Caco-2 (cell line): Measurements from ENCODE around the gene FANCF. TPM values are rescaled to one million over a fixed set of nuclear protein-coding genes. Genes with fewer than 3 reads are reported as not detected.
"Not testable (repeated sequence)": the region's sequence is repeated elsewhere in the genome, so short reads cannot be mapped to it uniquely, and the experiment has no call there.

ENCODE experiments used
- BruUV-seq: library from RNA; stranded (reverse); fragments of 400-500 nt; replicated peaks from 2 replicates; lab custom pipeline; 2021; lab: Mats Ljungman, UMichigan
- CTCF ChIA-PET: fragments of 300-600 bp; sonication (Branson Sonifier 250); formaldehyde crosslinking; loops from one replicate; lab custom pipeline; 2022; ENCODE audit warnings: antibody characterized with exemption; lab: Charles Lee
- POLR2A ChIA-PET: fragments of 300-600 bp; sonication (Branson Sonifier 250); formaldehyde crosslinking; loops from one replicate; lab custom pipeline; 2022; ENCODE audit warnings: antibody characterized with exemption; lab: Charles Lee
- DNase-seq, 2 experiments: peaks; one replicate each; pipeline versions ENCODE4 v3.0.0 to v3.0.0-alpha.2; 2020 to 2022
- H3K27me3 ChIP-seq: replicated peaks from 2 replicates; pipeline ENCODE4 v1.6.0; 2011; ENCODE audit warnings: low read length; ENCODE audit not compliant: control insufficient read depth, insufficient read depth
- H3K36me3 ChIP-seq: 2 replicates; pipeline ENCODE4 v1.5.1; 2011; ENCODE audit warnings: low read length; ENCODE audit not compliant: control insufficient read depth, insufficient read depth
- H3K4me1 ChIP-seq: fragments of 250-450 bp; sonication (Bioruptor Pico); 2 replicates; pipeline ENCODE4 v1.5.1; 2020; ENCODE audit warnings: mild to moderate bottlenecking
- H3K4me3 ChIP-seq: 2 replicates; pipeline ENCODE4 v1.5.1; 2011; ENCODE audit warnings: low read depth, mild to moderate bottlenecking, control low read depth, low read length
- H3K9me3 ChIP-seq: fragments of 250-450 bp; sonication (Bioruptor Pico); 2 replicates; pipeline ENCODE4 v1.5.1; 2020; ENCODE audit warnings: mild to moderate bottlenecking, moderate library complexity
- H3K27ac Mint-ChIP-seq: one replicate; pipeline ENCODE4 v1.8.0; 2022; ENCODE audit warnings: mixed read lengths; ENCODE audit not compliant: unreplicated experiment
- H3K27me3 Mint-ChIP-seq: one replicate; pipeline ENCODE4 v1.8.0; 2022; ENCODE audit warnings: mixed read lengths; ENCODE audit not compliant: insufficient read depth, unreplicated experiment
- H3K36me3 Mint-ChIP-seq: one replicate; pipeline ENCODE4 v1.8.0; 2022; ENCODE audit warnings: mild to moderate bottlenecking, mixed read lengths; ENCODE audit not compliant: insufficient read depth, unreplicated experiment
- H3K4me1 Mint-ChIP-seq: one replicate; pipeline ENCODE4 v1.8.0; 2022; ENCODE audit warnings: low read depth, mixed read lengths; ENCODE audit not compliant: unreplicated experiment
- H3K4me3 Mint-ChIP-seq: one replicate; pipeline ENCODE4 v1.8.0; 2022; ENCODE audit warnings: mild to moderate bottlenecking, moderate library complexity, mixed read lengths; ENCODE audit not compliant: unreplicated experiment
- H3K9me3 Mint-ChIP-seq: one replicate; pipeline ENCODE4 v1.8.0; 2022; ENCODE audit warnings: mixed read lengths; ENCODE audit not compliant: unreplicated experiment
- CTCF ChIP-seq, 2 experiments: fragments of 200-600 bp in 1 of 2; IDR thresholded peaks; 1 replicate in 1 of 2; 2 replicates in 1 of 2; pipeline versions ENCODE4 v1.5.1 to v1.8.0; 2011 to 2022; ENCODE audit warnings: antibody characterized with exemption in 1 of 2, control low read depth in 1 of 2, inconsistent platforms in 1 of 2, low read depth in 1 of 2, low read length in 1 of 2, mild to moderate bottlenecking in 1 of 2, moderate library complexity in 1 of 2; ENCODE audit not compliant: insufficient read depth in 1 of 2, severe bottlenecking in 1 of 2, unreplicated experiment in 1 of 2
- intact Hi-C: fragments of 100-400 bp; cut with micrococcal nuclease; formaldehyde crosslinking; loops from one replicate; pipeline ENCODE4 v1.10.0; 2022; ENCODE audit not compliant: unreplicated experiment
- total RNA-seq: library from RNA; stranded (reverse); gene quantifications from 2 replicates; pipeline ENCODE4 v1.2.3, GENCODE V29; 2022

The FANCF gene
- total RNA-seq, 1 experiment from 2014 or later = 13.8 TPM

GRCh38 chr11:22659783-22660182 lies 34.2 kb upstream of the FANCF start:
- no peak for TF ChIP-seq CTCF (IDR thresholded peaks at IDR 0.05; ENCODE audit: insufficient read depth in 1 of 2, low read depth in 1 of 2, low read length in 1 of 2, severe bottlenecking in 1 of 2, unreplicated experiment in 1 of 2)
- Mint-ChIP-seq H3K9me3 (no peaks in the 10 kb centered on the region), H3K4me3 (no peak overlapping the region), H3K4me1 (no peaks in the 10 kb centered on the region), H3K27me3 (no peaks in the 10 kb centered on the region), H3K27ac (no peak overlapping the region), H3K36me3 (no peaks in the 10 kb centered on the region)
- intact Hi-C loops = no loop called here
- Histone ChIP-seq H3K4me3 (no peak overlapping the region), H3K9me3 (no peaks in the 10 kb centered on the region), H3K36me3 (no peaks in the 10 kb centered on the region), H3K27me3 (no peaks in the 10 kb centered on the region), H3K4me1 (no peaks in the 10 kb centered on the region)
- DNase-seq = no peak
- no TSS peak for BruUV-seq
- POLR2A ChIA-PET = no interaction called here
- CTCF ChIA-PET = no interaction called here

DNA sequence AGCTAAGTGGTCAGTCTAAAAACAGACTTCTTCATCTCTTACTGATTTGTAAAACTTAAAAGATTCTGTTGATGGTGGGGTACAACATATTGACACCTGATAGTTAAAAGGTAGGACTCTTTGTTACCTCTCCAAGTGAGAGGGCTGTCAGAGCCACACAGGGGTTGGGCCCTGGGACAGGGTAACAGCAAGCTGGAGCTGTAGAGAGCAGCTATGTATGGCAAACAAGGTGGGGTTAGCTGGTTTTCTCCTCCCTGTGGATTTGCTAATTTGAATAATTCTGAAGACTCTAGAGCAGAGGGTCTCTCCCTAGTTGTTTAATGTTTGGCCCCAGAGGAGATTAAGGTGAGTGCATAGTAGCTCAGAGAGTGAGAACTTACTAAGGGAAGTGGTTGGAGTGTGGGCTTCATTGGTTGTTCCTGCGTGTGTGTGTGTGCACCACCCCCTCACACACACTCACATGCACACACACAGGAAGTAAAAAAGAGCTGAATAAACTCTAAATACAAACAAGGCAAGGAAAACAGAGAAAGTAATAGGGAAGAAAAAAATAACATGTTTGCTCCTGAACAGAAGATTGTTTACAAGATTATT lies 31.6 kb upstream of the FANCF start:
- CTCF ChIA-PET = interaction anchor here (1.5 kb wide), 1 partner anchor 14 kb away, joined by 4 read pairs; no protein-coding TSS in a partner anchor
- POLR2A ChIA-PET = no interaction called here

DNA sequence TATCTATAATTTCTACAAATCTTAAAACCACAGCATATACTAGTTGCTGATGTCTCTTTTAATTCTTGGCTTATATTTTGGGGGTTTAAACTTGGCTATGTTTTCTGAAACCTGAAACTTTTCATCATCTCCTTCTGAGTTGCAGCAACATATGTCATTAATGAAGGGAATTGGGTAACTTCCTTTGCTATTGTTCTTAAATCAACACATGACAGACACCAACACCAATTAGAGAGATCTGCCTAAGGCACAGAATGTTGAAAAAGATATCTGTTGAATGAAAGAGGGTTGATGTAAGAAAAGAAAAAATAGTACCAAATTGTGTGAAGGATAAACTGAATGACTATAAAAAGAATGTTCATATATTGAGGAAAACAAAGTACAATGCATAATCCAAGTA lies 30.5 kb upstream of the FANCF start:
- no peaks in the 10 kb centered on the region for H3K9me3 ChIP-seq
- H3K4me1 ChIP-seq = no peaks in the 10 kb centered on the region
- Mint-ChIP-seq H3K4me1 (no peaks in the 10 kb centered on the region), H3K9me3 (no peaks in the 10 kb centered on the region), H3K27me3 (no peaks in the 10 kb centered on the region), H3K27ac (no peak overlapping the region), H3K36me3 (no peaks in the 10 kb centered on the region), H3K4me3 (no peak overlapping the region)
- intact Hi-C loops = no loop called here
- ChIA-PET CTCF (no interaction called here), POLR2A (no interaction called here)
- DNase-seq = no peak
- H3K27me3 ChIP-seq = no peaks in the 10 kb centered on the region
- no peak for TF ChIP-seq CTCF (IDR thresholded peaks at IDR 0.05; ENCODE audit: insufficient read depth in 1 of 2, low read depth in 1 of 2, low read length in 1 of 2, severe bottlenecking in 1 of 2, unreplicated experiment in 1 of 2)
- H3K4me3 ChIP-seq = no peak overlapping the region
- no TSS peak for BruUV-seq
- no peaks in the 10 kb centered on the region for H3K36me3 ChIP-seq

More for the DNA sequence above, 31.6 kb upstream of the FANCF start:
- H3K27ac Mint-ChIP-seq = no peak overlapping the region
- DNase-seq = no peak
- Histone ChIP-seq H3K36me3 (no peaks in the 10 kb centered on the region), H3K9me3 (no peaks in the 10 kb centered on the region), H3K27me3 (no peaks in the 10 kb centered on the region), H3K4me3 (no peak overlapping the region), H3K4me1 (no peaks in the 10 kb centered on the region)
- no peaks in the 10 kb centered on the region for H3K27me3 Mint-ChIP-seq
- TF ChIP-seq CTCF (IDR thresholded peaks at IDR 0.05; ENCODE audit: insufficient read depth in 1 of 2, low read depth in 1 of 2, low read length in 1 of 2, severe bottlenecking in 1 of 2, unreplicated experiment in 1 of 2) = no peak
- no peaks in the 10 kb centered on the region for H3K36me3 Mint-ChIP-seq
- intact Hi-C loops = no loop called here
- H3K9me3 Mint-ChIP-seq = no peaks in the 10 kb centered on the region
- no peak overlapping the region for H3K4me3 Mint-ChIP-seq
- no TSS peak for BruUV-seq
- no peaks in the 10 kb centered on the region for H3K4me1 Mint-ChIP-seq

GRCh38 chr11:22652346-22652745 lies 26.7 kb upstream of the FANCF start:
- H3K4me1 Mint-ChIP-seq, POLR2A ChIA-PET, H3K9me3 ChIP-seq, H3K27ac Mint-ChIP-seq, H3K9me3 Mint-ChIP-seq, H3K4me3 Mint-ChIP-seq, CTCF ChIA-PET, H3K27me3 Mint-ChIP-seq, H3K27me3 ChIP-seq, H3K36me3 Mint-ChIP-seq, H3K4me3 ChIP-seq, H3K4me1 ChIP-seq, H3K36me3 ChIP-seq, BruUV-seq, intact Hi-C loops, DNase-seq: not testable (repeated sequence)
